ENCODE measurements around the gene CNTNAP2.

GRCh38 chr7:147896121-147896520, 1779.5 kb downstream of the CNTNAP2 start:
- TF ChIP-seq CTCF (IDR thresholded peaks at IDR 0.05; ENCODE audit: borderline replicate concordance, extremely low read depth, low read length, poor library complexity, severe bottlenecking) (no peak), EZH2 (IDR thresholded peaks at IDR 0.05; ENCODE audit: borderline replicate concordance, low read depth, low read length, severe bottlenecking) (no peak)
